T-helper 17 cell (primary cell): ENCODE measurements around the gene GRIFIN. TPM values are rescaled to one million over a fixed set of nuclear protein-coding genes. Genes with fewer than 3 reads are reported as not detected.

ENCODE experiments used
- ATAC-seq: fragments of 150-1000 bp; cut with Tn5 transposase; 2 replicates; pipeline ENCODE4 v1.10.0; 2021; ENCODE audit warnings: mild to moderate bottlenecking, moderate library complexity
- DNase-seq, 3 donors: peaks; one replicate each; pipeline versions ENCODE4 v3.0.0 to v3.0.0-alpha.2; 2020 to 2021
- H3K9me3 ChIP-seq: one replicate; pipeline ENCODE4 v1.7.0; 2013; ENCODE audit warnings: low read length, mild to moderate bottlenecking; ENCODE audit not compliant: control insufficient read depth, poor library complexity, severe bottlenecking
- H3K27ac Mint-ChIP-seq: one replicate; pipeline ENCODE4 v1.8.0; 2022; ENCODE audit warnings: mild to moderate bottlenecking, moderate library complexity, mixed read lengths
- H3K27me3 Mint-ChIP-seq: one replicate; pipeline ENCODE4 v1.8.0; 2022; ENCODE audit warnings: mixed read lengths
- H3K36me3 Mint-ChIP-seq: one replicate; pipeline ENCODE4 v1.8.0; 2022; ENCODE audit warnings: low read depth, mixed read lengths
- H3K4me1 Mint-ChIP-seq: one replicate; pipeline ENCODE4 v1.8.0; 2022; ENCODE audit warnings: mild to moderate bottlenecking, mixed read lengths
- H3K4me3 Mint-ChIP-seq: one replicate; pipeline ENCODE4 v1.8.0; 2022; ENCODE audit warnings: mild to moderate bottlenecking, moderate library complexity, mixed read lengths
- total RNA-seq, 4 donors: library from RNA in 2 of 4; stranded (reverse) in 2 of 4; gene quantifications; one replicate each; pipeline ENCODE4 v1.2.3 and lab custom pipeline; 2022 to 2026

The GRIFIN gene
- total RNA-seq: not detected
- 0 to 0.15 reads per million in 2 donors for total RNA-seq (lab: John Stamatoyannopoulos, UW)

- ATAC-seq (no peak), DNase-seq (no peak)
- no peak within 1 kb of the TSS for H3K27ac Mint-ChIP-seq
- no peaks in the 10 kb centered on the region for H3K9me3 ChIP-seq
- H3K4me1 Mint-ChIP-seq: peaks cover 3% of the 10 kb centered on the region
- H3K36me3 Mint-ChIP-seq: no peaks in the 10 kb centered on the region
- no peaks in the 10 kb centered on the region for H3K27me3 Mint-ChIP-seq
- peak within 1 kb of the TSS; percentile 12 for H3K4me3 Mint-ChIP-seq
These were observed at the start of gene GRIFIN for GRCh38 chr7:2476298-2476697. Gene GRIFIN, minus strand, starts transcription at chr7:2476398. Its CDS starts 15 bp downstream, at chr7:2476383.

DNA sequence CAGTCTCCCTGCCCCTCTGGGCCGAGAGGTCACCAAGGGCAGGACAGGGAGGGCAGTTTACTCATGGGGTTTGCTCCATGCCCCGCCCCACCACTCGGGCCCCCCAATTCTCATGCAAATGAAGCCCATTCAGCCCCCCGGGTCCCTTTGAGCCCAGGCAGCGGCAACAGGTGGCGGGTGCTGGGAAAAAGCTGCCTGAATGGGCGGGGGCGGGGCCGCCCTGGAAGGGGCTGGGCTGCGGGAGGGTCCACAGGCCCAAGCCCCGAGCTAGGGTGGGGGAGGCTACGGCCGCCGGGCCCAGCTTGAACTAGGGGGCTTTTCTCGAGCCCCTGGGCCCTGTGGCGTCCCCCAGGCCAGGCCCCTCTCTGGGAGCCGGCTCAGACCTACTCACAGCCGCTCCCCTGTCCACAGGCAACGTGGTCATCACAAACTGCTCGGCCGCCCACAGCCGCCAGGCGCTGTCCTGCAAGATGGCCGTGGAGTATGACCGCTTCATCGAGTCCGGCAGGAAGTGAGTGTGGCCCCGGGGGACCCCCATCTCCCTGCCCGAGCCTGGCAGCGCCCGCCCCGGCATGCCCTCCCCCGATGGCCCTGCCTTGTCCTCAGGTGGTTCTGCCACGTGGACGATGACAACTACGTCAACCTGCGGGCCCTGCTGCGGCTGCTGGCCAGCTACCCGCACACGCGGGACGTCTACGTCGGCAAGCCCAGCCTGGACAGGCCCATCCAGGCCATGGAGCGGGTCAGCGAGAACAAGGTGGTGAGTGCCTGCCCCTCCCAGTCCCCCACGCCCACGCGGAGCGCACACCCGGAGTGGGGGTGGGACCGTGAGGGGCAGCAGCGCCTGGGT is 48.8 kb upstream of the GRIFIN start:
- no peaks in the 10 kb centered on the region for H3K27me3 Mint-ChIP-seq
- H3K36me3 Mint-ChIP-seq: peaks cover 9% of the 10 kb centered on the region
- peaks cover 39% of the 10 kb centered on the region for H3K4me1 Mint-ChIP-seq
- peak overlapping the region; percentile 83 for H3K27ac Mint-ChIP-seq
- H3K4me3 Mint-ChIP-seq: peak overlapping the region; percentile 56
- DNase-seq (peak in 1 of 3 donors; percentile 14), ATAC-seq (no peak)
- no peaks in the 10 kb centered on the region for H3K9me3 ChIP-seq

DNA sequence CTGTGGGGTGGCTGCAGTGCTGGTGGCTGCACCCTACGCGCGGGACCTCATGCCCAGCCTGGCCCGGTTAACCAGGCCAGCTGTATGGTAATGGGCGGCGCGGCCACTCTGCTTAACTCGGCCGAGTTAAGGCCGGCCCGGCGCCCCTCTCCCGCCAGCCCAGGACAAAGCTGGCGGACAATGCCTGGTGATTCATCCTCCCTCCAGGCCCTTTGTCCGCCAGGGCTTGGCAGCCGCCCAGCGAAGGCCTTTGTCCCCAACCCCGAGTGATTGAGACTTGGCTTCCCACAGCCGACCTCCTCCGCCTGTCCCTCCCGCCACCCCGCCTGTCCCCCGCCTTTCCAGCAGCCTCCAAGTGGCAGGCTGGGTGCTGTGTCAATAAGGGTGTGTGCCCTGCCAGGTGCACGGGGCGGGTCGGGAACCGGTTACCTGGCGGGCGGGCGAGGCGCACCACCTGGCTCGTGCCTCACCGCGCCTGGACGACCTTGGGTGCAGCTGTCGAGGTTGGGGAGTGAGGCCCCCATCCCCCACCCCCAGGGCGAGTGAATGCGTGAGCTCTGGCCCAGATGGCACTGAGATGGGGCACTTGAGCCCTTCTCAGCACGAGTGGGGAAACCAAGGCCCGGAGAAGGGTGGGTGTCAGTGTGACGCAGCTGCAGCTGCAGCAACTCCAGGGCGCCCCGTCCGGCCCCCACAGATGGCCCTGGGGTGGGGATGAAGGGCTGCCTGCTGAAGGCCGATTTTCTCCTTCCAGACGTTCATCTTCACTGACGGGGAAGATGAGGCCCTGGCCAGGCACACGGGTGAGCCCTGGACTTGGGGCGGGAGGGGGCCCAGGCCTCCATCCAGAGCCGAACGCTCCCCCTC is 48.0 kb upstream of the GRIFIN start:
- H3K4me1 Mint-ChIP-seq: peaks cover 35% of the 10 kb centered on the region
- peaks cover 9% of the 10 kb centered on the region for H3K36me3 Mint-ChIP-seq
- no peaks in the 10 kb centered on the region for H3K9me3 ChIP-seq
- no peaks in the 10 kb centered on the region for H3K27me3 Mint-ChIP-seq
- peak overlapping the region; percentile 96 for H3K4me3 Mint-ChIP-seq
- peak overlapping the region; percentile 94 for H3K27ac Mint-ChIP-seq
- ATAC-seq (no peak), DNase-seq (peak in 1 of 3 donors; percentile 8)

DNA sequence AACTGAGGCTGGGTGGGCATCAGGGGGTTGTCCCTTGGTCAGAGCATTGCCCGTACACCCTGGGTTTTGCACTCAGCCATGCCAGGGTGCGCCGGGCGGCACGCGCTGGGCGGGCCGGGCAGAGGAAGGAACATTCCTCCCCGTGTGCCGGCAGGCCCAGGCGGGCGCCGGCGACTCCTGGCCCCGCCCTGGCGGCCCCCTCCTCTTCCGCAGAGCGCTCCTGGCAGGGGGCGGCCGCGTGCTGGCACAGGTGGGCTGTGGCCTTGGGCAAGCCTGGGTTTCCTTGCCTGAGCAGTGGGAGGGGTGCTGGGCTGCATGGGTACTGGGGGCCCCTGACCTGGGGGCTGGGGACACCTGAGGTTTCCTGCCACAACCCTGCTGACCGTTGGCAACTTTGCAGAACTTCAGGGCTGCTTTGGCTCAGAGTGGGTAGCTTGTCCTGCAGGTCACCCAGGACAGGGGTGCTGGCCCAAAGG is 47.3 kb upstream of the GRIFIN start:
- Mint-ChIP-seq H3K36me3 (peaks cover 9% of the 10 kb centered on the region), H3K4me1 (peaks cover 35% of the 10 kb centered on the region), H3K4me3 (peak overlapping the region; percentile 96), H3K27ac (peak overlapping the region; percentile 94), H3K27me3 (no peaks in the 10 kb centered on the region)
- ATAC-seq (no peak), DNase-seq (no peak)
- no peaks in the 10 kb centered on the region for H3K9me3 ChIP-seq

GRCh38 chr7:2522780-2523433 is 46.7 kb upstream of the GRIFIN start:
- peak overlapping the region; percentile 96 for H3K4me3 Mint-ChIP-seq
- no peaks in the 10 kb centered on the region for H3K9me3 ChIP-seq
- peak overlapping the region; percentile 94 for H3K27ac Mint-ChIP-seq
- no peak for DNase-seq
- ATAC-seq: no peak
- H3K36me3 Mint-ChIP-seq: peaks cover 7% of the 10 kb centered on the region
- no peaks in the 10 kb centered on the region for H3K27me3 Mint-ChIP-seq
- peaks cover 31% of the 10 kb centered on the region for H3K4me1 Mint-ChIP-seq

GRCh38 chr7:2521952-2522591 is 45.9 kb upstream of the GRIFIN start:
- no peaks in the 10 kb centered on the region for H3K27me3 Mint-ChIP-seq
- peak overlapping the region; percentile 94 for H3K27ac Mint-ChIP-seq
- H3K4me1 Mint-ChIP-seq: peaks cover 30% of the 10 kb centered on the region

GRCh38 chr7:2521341-2521745 is 45.1 kb upstream of the GRIFIN start:
- DNase-seq (no peak), ATAC-seq (no peak)
- H3K4me1 Mint-ChIP-seq: peaks cover 29% of the 10 kb centered on the region
- peak overlapping the region; percentile 96 for H3K4me3 Mint-ChIP-seq
- peaks cover 7% of the 10 kb centered on the region for H3K36me3 Mint-ChIP-seq
- no peaks in the 10 kb centered on the region for H3K27me3 Mint-ChIP-seq
- H3K9me3 ChIP-seq: no peaks in the 10 kb centered on the region
- H3K27ac Mint-ChIP-seq: peak overlapping the region; percentile 94

More at GRCh38 chr7:2521952-2522591, 45.9 kb upstream of the GRIFIN start:
- ATAC-seq (peak; percentile 69), DNase-seq (peak; percentile 47 to 70 (median 59))
- H3K36me3 Mint-ChIP-seq: peaks cover 7% of the 10 kb centered on the region
- peak overlapping the region; percentile 96 for H3K4me3 Mint-ChIP-seq
- H3K9me3 ChIP-seq: no peaks in the 10 kb centered on the region

DNA sequence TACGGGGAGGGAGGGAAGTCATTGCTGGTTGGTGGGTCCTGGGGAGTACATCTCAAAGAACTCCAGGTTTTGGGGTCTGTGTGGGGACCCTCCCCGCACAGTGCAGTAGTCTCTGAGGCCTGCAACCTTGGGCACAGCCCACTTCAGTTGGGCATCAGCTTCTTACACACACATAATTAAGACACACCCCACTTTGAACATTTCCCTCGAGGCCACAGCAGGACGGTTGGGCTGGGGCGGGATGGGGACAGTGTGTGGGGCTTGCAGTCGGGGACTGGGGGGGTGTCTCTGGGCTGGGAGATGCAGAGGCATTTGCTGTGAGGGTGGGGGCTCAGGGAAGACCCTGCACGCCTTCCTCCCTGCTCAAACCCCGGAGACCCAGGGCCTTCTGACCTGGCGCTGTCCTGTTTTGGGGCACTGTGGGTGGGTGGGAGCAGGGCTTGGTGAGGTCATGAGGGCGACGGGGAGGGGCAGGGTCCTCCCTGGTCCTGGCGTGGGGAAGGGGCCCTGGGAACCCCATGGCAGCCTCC is 44.6 kb upstream of the GRIFIN start:
- Mint-ChIP-seq H3K4me3 (peak overlapping the region; percentile 96), H3K27me3 (no peaks in the 10 kb centered on the region), H3K27ac (peak overlapping the region; percentile 94), H3K4me1 (peaks cover 24% of the 10 kb centered on the region), H3K36me3 (peaks cover 7% of the 10 kb centered on the region)
- DNase-seq: no peak
- no peaks in the 10 kb centered on the region for H3K9me3 ChIP-seq
- no peak for ATAC-seq

DNA sequence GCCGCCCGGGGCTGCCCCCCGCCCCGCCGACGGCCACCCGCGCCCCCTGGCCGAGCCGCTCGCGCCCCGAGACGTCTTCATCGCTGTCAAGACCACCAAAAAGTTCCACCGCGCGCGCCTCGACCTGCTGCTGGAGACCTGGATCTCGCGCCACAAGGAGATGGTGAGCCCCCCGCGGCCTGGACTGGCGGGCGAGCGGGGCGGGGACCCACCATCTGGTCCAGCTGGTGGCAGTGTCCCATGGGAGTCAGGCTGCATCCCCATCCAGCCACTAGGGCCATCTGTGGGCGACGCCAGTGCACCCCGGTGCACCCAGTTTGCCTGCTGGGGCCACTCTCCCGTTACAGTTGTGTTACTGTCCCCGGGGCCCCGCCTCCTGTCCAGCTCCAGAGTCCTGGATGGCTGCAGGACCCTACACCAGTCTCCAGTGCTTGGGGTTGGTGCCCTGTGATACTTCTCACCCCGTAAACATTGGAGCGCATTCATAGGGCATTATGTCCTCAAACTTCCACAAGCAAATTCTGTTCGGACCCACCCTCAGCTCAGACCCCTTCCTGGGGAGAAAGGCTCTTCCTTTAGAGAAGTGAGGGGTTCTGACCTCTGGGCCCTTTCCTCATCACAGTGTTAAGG is 44.0 kb upstream of the GRIFIN start:
- Mint-ChIP-seq H3K27me3 (no peaks in the 10 kb centered on the region), H3K4me3 (peak overlapping the region; percentile 96), H3K36me3 (peaks cover 5% of the 10 kb centered on the region), H3K4me1 (peaks cover 22% of the 10 kb centered on the region), H3K27ac (peak overlapping the region; percentile 94)
- ATAC-seq (no peak), DNase-seq (no peak)
- no peaks in the 10 kb centered on the region for H3K9me3 ChIP-seq

GRCh38 chr7:2519119-2519930 is 43.1 kb upstream of the GRIFIN start, which contains the start of gene LFNG:
Gene LFNG, plus strand, starts transcription at chr7:2519774. Its CDS starts 88 bp downstream, at chr7:2519862.
- no peaks in the 10 kb centered on the region for H3K9me3 ChIP-seq
- Mint-ChIP-seq H3K27ac (peak within 1 kb of the TSS; percentile 94), H3K36me3 (peaks cover 5% of the 10 kb centered on the region), H3K4me1 (peaks cover 22% of the 10 kb centered on the region), H3K4me3 (peak within 1 kb of the TSS; percentile 96), H3K27me3 (no peaks in the 10 kb centered on the region)
- DNase-seq (peak; percentile 73 to 89 (median 83)), ATAC-seq (peak; percentile 80)

DNA sequence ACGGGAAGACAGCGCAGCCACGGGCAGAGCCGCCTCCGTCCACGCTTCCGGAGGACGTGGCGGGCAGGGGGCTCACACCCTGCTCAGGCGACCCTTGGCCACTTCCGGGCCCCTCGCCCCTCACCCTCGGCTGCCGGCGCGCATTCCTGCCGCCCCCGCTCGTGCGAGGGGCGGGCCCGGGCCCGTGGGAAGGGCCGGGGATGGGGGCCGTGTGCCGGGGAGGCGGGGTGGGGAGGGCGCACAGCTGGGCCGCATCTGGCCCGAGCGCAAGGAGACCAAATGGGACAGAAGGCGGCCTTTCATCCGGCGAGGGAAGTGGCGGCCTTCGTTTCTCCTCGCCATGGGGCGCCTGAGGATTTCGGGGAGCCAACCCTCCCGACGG is 42.5 kb upstream of the GRIFIN start:
- Mint-ChIP-seq H3K27me3 (no peaks in the 10 kb centered on the region), H3K4me3 (peak overlapping the region; percentile 83), H3K4me1 (peaks cover 22% of the 10 kb centered on the region), H3K36me3 (peaks cover 5% of the 10 kb centered on the region), H3K27ac (no peak overlapping the region)
- DNase-seq (no peak), ATAC-seq (no peak)
- H3K9me3 ChIP-seq: no peaks in the 10 kb centered on the region
